ENCODE data around the gene CD68. TPM values are rescaled to one million over a fixed set of nuclear protein-coding genes. Genes with fewer than 3 reads are reported as not detected.
"Not testable (repeated sequence)": the region's sequence is repeated elsewhere in the genome, so short reads cannot be mapped to it uniquely, and the experiment has no call there.

The CD68 gene
- total RNA-seq, 2 donors from 2014 or later, result 12.3 to 17.3 TPM

GRCh38 chr17:7623661-7624060 is 44.2 kb downstream of the CD68 start:
- Histone ChIP-seq H3K27ac (no peak overlapping the region), H3K9me3 (no peaks in the 10 kb centered on the region), H3K4me1 (replicated peaks) (no peaks in the 10 kb centered on the region), H3K36me3 (no peaks in the 10 kb centered on the region), H3K27me3 (replicated peaks; ENCODE audit: insufficient read depth) (no peaks in the 10 kb centered on the region), H3K4me3 (no peak overlapping the region)
- no peak for TF ChIP-seq POLR2AphosphoS5 (IDR thresholded peaks at IDR 0.05)
- TF ChIP-seq POLR2A (IDR thresholded peaks at IDR 0.05), result no peak
- TF ChIP-seq CTCF (IDR thresholded peaks at IDR 0.05), result no peak
- 87% methylated on average over 5 of the region's 5 CpGs for WGBS
- intact Hi-C loops (cut with DNase I), result no loop called here
- DNase-seq (ENCODE audit: low spot score), result no peak

- not testable (repeated sequence) for DNase-seq (ENCODE audit: low spot score); H3K36me3 ChIP-seq; H3K27ac ChIP-seq; H3K4me3 ChIP-seq; H3K9me3 ChIP-seq; H3K27me3 ChIP-seq (replicated peaks; ENCODE audit: insufficient read depth); H3K4me1 ChIP-seq (replicated peaks)
- WGBS, result 97% methylated on average over 16 of the region's 16 CpGs
- intact Hi-C loops (cut with DNase I), result loop anchor here (5.0 kb wide), 1 partner anchor 62 kb away; the partner anchor contains the start of genes TP53 and WRAP53
Measured at GRCh38 chr17:7625749-7626148, 46.3 kb downstream of the CD68 start.

GRCh38 chr17:7626307-7626706 is 46.9 kb downstream of the CD68 start:
- no peaks in the 10 kb centered on the region for H3K9me3 ChIP-seq
- DNase-seq (ENCODE audit: low spot score), result no peak
- H3K27ac ChIP-seq, result peak overlapping the region in 1 of 2 donors; percentile 97
- no peaks in the 10 kb centered on the region for H3K36me3 ChIP-seq
- 84% methylated on average over 7 of the region's 7 CpGs for WGBS
- intact Hi-C loops (cut with DNase I), result loop anchor here (5.0 kb wide), 1 partner anchor 61 kb away; the partner anchor contains the start of genes TP53 and WRAP53
- TF ChIP-seq POLR2AphosphoS5 (IDR thresholded peaks at IDR 0.05) (no peak), POLR2A (IDR thresholded peaks at IDR 0.05) (no peak), CTCF (IDR thresholded peaks at IDR 0.05) (no peak)
- no peaks in the 10 kb centered on the region for H3K27me3 ChIP-seq (replicated peaks; ENCODE audit: insufficient read depth)
- peak overlapping the region in 1 of 2 donors; percentile 87 for H3K4me3 ChIP-seq
- H3K4me1 ChIP-seq (replicated peaks), result no peaks in the 10 kb centered on the region

GRCh38 chr17:7626956-7627249 is 47.5 kb downstream of the CD68 start:
- WGBS, result 6% methylated on average over 6 of the region's 6 CpGs
- intact Hi-C loops (cut with DNase I), result loop anchor here (5.0 kb wide), 1 partner anchor 60 kb away; the partner anchor contains the start of genes TP53 and WRAP53
- H3K27ac ChIP-seq, result peak overlapping the region; percentile 97 to 98

GRCh38 chr17:7627250-7628121 is 48.0 kb downstream of the CD68 start, which contains the start of gene SAT2:
TSS of gene SAT2 (minus strand) at chr17:7627821. CDS start at chr17:7627635, 186 bp downstream.
- TF ChIP-seq POLR2AphosphoS5 (IDR thresholded peaks at IDR 0.05), result peak; percentile 82
- peak; percentile 88 for TF ChIP-seq POLR2A (IDR thresholded peaks at IDR 0.05)
- no peak for TF ChIP-seq CTCF (IDR thresholded peaks at IDR 0.05)
- Histone ChIP-seq H3K27me3 (replicated peaks; ENCODE audit: insufficient read depth) (no peaks in the 10 kb centered on the region), H3K9me3 (no peaks in the 10 kb centered on the region), H3K36me3 (no peaks in the 10 kb centered on the region), H3K4me1 (replicated peaks) (no peaks in the 10 kb centered on the region), H3K4me3 (peak within 1 kb of the TSS; percentile 87 to 94), H3K27ac (peak within 1 kb of the TSS; percentile 97 to 98)
- WGBS, result 1% methylated on average over 54 of the region's 54 CpGs
- intact Hi-C loops (cut with DNase I), result loop anchor here (5.0 kb wide), 1 partner anchor 60 kb away; the partner anchor contains the start of genes TP53 and WRAP53
- peak; percentile 94 for DNase-seq (ENCODE audit: low spot score)

More at GRCh38 chr17:7626956-7627249, 47.5 kb downstream of the CD68 start:
- DNase-seq (ENCODE audit: low spot score), result no peak
- Histone ChIP-seq H3K4me3 (peak overlapping the region; percentile 87 to 94), H3K27me3 (replicated peaks; ENCODE audit: insufficient read depth) (no peaks in the 10 kb centered on the region), H3K9me3 (no peaks in the 10 kb centered on the region), H3K4me1 (replicated peaks) (no peaks in the 10 kb centered on the region), H3K36me3 (no peaks in the 10 kb centered on the region)
- TF ChIP-seq POLR2A (IDR thresholded peaks at IDR 0.05) (no peak), POLR2AphosphoS5 (IDR thresholded peaks at IDR 0.05) (no peak), CTCF (IDR thresholded peaks at IDR 0.05) (no peak)

Data from prostate gland (tissue), 2 donors.